Spleen (tissue), 11 donors: ENCODE measurements around the gene HES4. TPM values are rescaled to one million over a fixed set of nuclear protein-coding genes. Genes with fewer than 3 reads are reported as not detected.
A peak's percentile ranks its signal among the peaks of the same experiment; 100 is the strongest.

Experiments
- DNase-seq: peaks from one replicate; pipeline ENCODE4 v3.0.0-alpha.2; 2020
- H3K27ac ChIP-seq, 8 donors: fragments of 200-600 bp; sonication (generic) in 7 of 8; 1 replicate in 4 of 8; 2 replicates in 4 of 8; pipeline versions ENCODE4 v1.5.0 to v1.8.0; 2016 to 2021; ENCODE audit warnings: inconsistent platforms in 4 of 8, mild to moderate bottlenecking in 4 of 8, moderate library complexity in 1 of 8
- H3K27me3 ChIP-seq, 7 donors: fragments of 200-600 bp; sonication (generic) in 6 of 7; replicated peaks in 1 of 7; 1 replicate in 4 of 7; 2 replicates in 3 of 7; pipeline versions ENCODE4 v1.5.0 to v1.8.0; 2016 to 2021; ENCODE audit warnings: inconsistent platforms in 3 of 7, mild to moderate bottlenecking in 1 of 7
- H3K36me3 ChIP-seq, 6 donors: fragments of 200-600 bp; sonication (generic) in 5 of 6; 1 replicate in 4 of 6; 2 replicates in 2 of 6; pipeline versions ENCODE4 v1.5.0 to v1.8.0; 2016 to 2021; ENCODE audit warnings: inconsistent platforms in 2 of 6
- H3K4me1 ChIP-seq, 6 donors: fragments of 200-600 bp; sonication (generic) in 5 of 6; 1 replicate in 3 of 6; 2 replicates in 3 of 6; pipeline versions ENCODE4 v1.5.0 to v1.8.0; 2016 to 2021; ENCODE audit warnings: inconsistent platforms in 3 of 6
- H3K4me3 ChIP-seq, 8 donors: fragments of 200-600 bp; sonication (generic) in 7 of 8; 1 replicate in 4 of 8; 2 replicates in 4 of 8; pipeline versions ENCODE4 v1.5.0 to v1.8.0; 2016 to 2021; ENCODE audit warnings: inconsistent platforms in 4 of 8, mild to moderate bottlenecking in 4 of 8, moderate library complexity in 2 of 8
- H3K9me3 ChIP-seq, 8 donors: fragments of 200-600 bp; sonication (generic) in 7 of 8; 1 replicate in 4 of 8; 2 replicates in 4 of 8; pipeline versions ENCODE4 v1.5.0 to v1.8.0; 2016 to 2021; ENCODE audit warnings: inconsistent platforms in 4 of 8
- CTCF ChIP-seq, 11 experiments: fragments of 200-600 bp in 7 of 11; fragments of 450-650 bp in 4 of 11; sonication (generic) in 4 of 11; IDR thresholded peaks in 8 of 11; conservative IDR thresholded peaks in 3 of 11; 1 replicate in 7 of 11; 2 replicates in 4 of 11; pipeline versions ENCODE4 v1.4.0 to v1.8.0; 2016 to 2021; ENCODE audit warnings: antibody characterized with exemption in 11 of 11, inconsistent platforms in 4 of 11, mild to moderate bottlenecking in 1 of 11
- POLR2A ChIP-seq, 3 donors: fragments of 450-650 bp; IDR thresholded peaks; one replicate each; pipeline ENCODE4 v1.5.1; 2017; ENCODE audit warnings: antibody characterized with exemption in 3 of 3, mild to moderate bottlenecking in 1 of 3
- POLR2AphosphoS5 ChIP-seq, 3 donors: sonication (generic); formaldehyde crosslinking; IDR thresholded peaks; one replicate each; pipeline ENCODE4 v1.5.1; 2017; ENCODE audit warnings: antibody characterized with exemption in 3 of 3
- WGBS, 5 donors: extraction: QIAGEN DNeasy Blood & Tissue Kit in 3 of 5; methylation state at CpG; one replicate each; pipeline versions ENCODE4 v1.1.5 to v1.1.7; 2013 to 2018; 5-methylcytosine and 5-hydroxymethylcytosine counted together
- intact Hi-C: fragments of 100-400 bp; cut with DNase I; formaldehyde crosslinking; loops from one replicate; pipeline ENCODE4 v1.15.0; 2023; ENCODE audit warnings: low total_unique reads
- polyA plus RNA-seq, 3 donors: library from polyadenylated mRNA; stranded (reverse); fragments of 200-250 nt; gene quantifications; one replicate each; pipeline ENCODE4 v1.2.1, GENCODE V29; 2013
- total RNA-seq, 7 donors: library from RNA; depleted of rRNA in 3 of 7; stranded (reverse); fragments of >200 nt in 3 of 7; fragmentation: NEBNext Ultra II Directional in 4 of 7; extraction: Animal tissue kit (Norgen Biotek cat#: 25700) in 4 of 7; gene quantifications; one replicate each; pipeline versions ENCODE4 v1.1.0 to v1.2.1, GENCODE V29; 2016 to 2021
- donor health status: healthy with polysubstance abuse.
- donor health status: DM: no; HTN: no; CAD: no; lungs with moderate emphysema.
- donor health status: DM: no; HTN: no; CAD: no.
- donor health status: Bipolar disorder and iron deficiency.
- donor health status: healthy.
- donor health status: DM: no; HTN: no; CAD: no.
- donor health status: DM: yes; HTN: yes; CAD: no.

HES4 gene
- total and polyA plus RNA-seq, 10 donors, result 3.8 to 64.3 (median 20.6) TPM

GRCh38 chr1:1021010-1021919 lies 21.4 kb upstream of the HES4 start:
- TF ChIP-seq POLR2AphosphoS5 (IDR thresholded peaks at IDR 0.05) (peak in 2 of 3 donors; percentile 12 to 26), CTCF (IDR thresholded peaks at IDR 0.05 in 8 of 11, conservative IDR thresholded peaks at IDR 0.05 in 3 of 11) (no peak), POLR2A (IDR thresholded peaks at IDR 0.05) (no peak)
- 26 to 56% (median 36%) methylated on average over 17 to 33 of the region's 33 CpGs for WGBS, 5 donors
- Histone ChIP-seq H3K4me3 (peak overlapping the region in 7 of 8 donors; percentile 16 to 92 (median 79)), H3K9me3 (no peaks in the 10 kb centered on the region), H3K27ac (no peak overlapping the region), H3K27me3 (peaks cover 0 to 38% (median 15%) of the 10 kb centered on the region in 7 donors), H3K36me3 (no peaks in the 10 kb centered on the region), H3K4me1 (peaks cover 13 to 67% (median 32%) of the 10 kb centered on the region in 6 donors)
- intact Hi-C loops, result no loop called here
- DNase-seq, result no peak

GRCh38 chr1:1020415-1021009 lies 20.6 kb upstream of the HES4 start:
- Histone ChIP-seq H3K9me3 (no peaks in the 10 kb centered on the region), H3K36me3 (no peaks in the 10 kb centered on the region), H3K27ac (peak overlapping the region in 4 of 8 donors; percentile 89 to 93 (median 90)), H3K27me3 (peaks cover 0 to 37% (median 15%) of the 10 kb centered on the region in 7 donors), H3K4me1 (peaks cover 13 to 64% (median 30%) of the 10 kb centered on the region in 6 donors), H3K4me3 (peak overlapping the region; percentile 51 to 92 (median 78))
- intact Hi-C loops, result no loop called here
- TF ChIP-seq POLR2AphosphoS5 (IDR thresholded peaks at IDR 0.05) (no peak), CTCF (IDR thresholded peaks at IDR 0.05 in 8 of 11, conservative IDR thresholded peaks at IDR 0.05 in 3 of 11) (peak in 1 of 11 experiments; percentile 12)
- 0 to 2% (median 1%) methylated on average over 22 to 57 of the region's 59 CpGs for WGBS, 5 donors
- DNase-seq, result no peak

GRCh38 chr1:1020000-1020404 lies 20.1 kb upstream of the HES4 start, which contains the start of gene AGRN:
Gene AGRN, plus strand, starts transcription at chr1:1020120. Its CDS starts 53 bp downstream, at chr1:1020173.
- no peaks in the 10 kb centered on the region for H3K9me3 ChIP-seq
- H3K4me1 ChIP-seq, result peaks cover 13 to 66% (median 33%) of the 10 kb centered on the region in 6 donors
- peak; percentile 89 for DNase-seq
- intact Hi-C loops, result no loop called here
- H3K27ac ChIP-seq, result peak within 1 kb of the TSS; percentile 57 to 93 (median 88)
- H3K4me3 ChIP-seq, result peak within 1 kb of the TSS; percentile 51 to 92 (median 78)
- no peak for TF ChIP-seq POLR2AphosphoS5 (IDR thresholded peaks at IDR 0.05)
- no peak for TF ChIP-seq POLR2A (IDR thresholded peaks at IDR 0.05)
- no peak for TF ChIP-seq CTCF (IDR thresholded peaks at IDR 0.05 in 8 of 11, conservative IDR thresholded peaks at IDR 0.05 in 3 of 11)
- peaks cover 0 to 37% (median 15%) of the 10 kb centered on the region in 7 donors for H3K27me3 ChIP-seq
- 0 to 2% (median 0%) methylated on average over 10 to 52 of the region's 58 CpGs for WGBS, 5 donors
- H3K36me3 ChIP-seq, result no peaks in the 10 kb centered on the region
